Ovary (tissue), 9 donors: ENCODE measurements around the gene PRSS27. TPM values are rescaled to one million over a fixed set of nuclear protein-coding genes. Genes with fewer than 3 reads are reported as not detected.

Experiments used
- DNase-seq, 5 donors: peaks; one replicate each; pipeline ENCODE4 v3.0.0-alpha.2; 2019 to 2020
- H3K27ac ChIP-seq, 2 donors: fragments of 200-600 bp; one replicate each; pipeline versions ENCODE4 v1.5.1 to v1.8.0; 2019 to 2022
- H3K27me3 ChIP-seq: fragments of 200-600 bp; one replicate; pipeline ENCODE4 v1.8.0; 2022
- H3K36me3 ChIP-seq: fragments of 200-600 bp; sonication (generic); one replicate; pipeline ENCODE4 v1.5.1; 2019
- H3K4me1 ChIP-seq: one replicate; pipeline ENCODE4 v1.8.1; 2013; ENCODE audit warnings: mild to moderate bottlenecking, moderate library complexity; ENCODE audit not compliant: insufficient read depth
- H3K4me3 ChIP-seq: fragments of 200-600 bp; sonication (generic); one replicate; pipeline ENCODE4 v1.5.1; 2017
- H3K9me3 ChIP-seq, 2 donors: fragments of 200-600 bp in 1 of 2; sonication (generic) in 1 of 2; one replicate each; pipeline versions ENCODE4 v1.5.1 to v1.8.1; 2013 to 2019; ENCODE audit warnings: mild to moderate bottlenecking in 1 of 2, moderate library complexity in 1 of 2
- EP300 ChIP-seq: sonication (generic); formaldehyde crosslinking; IDR thresholded peaks from one replicate; pipeline ENCODE4 v1.6.1; 2017; ENCODE audit warnings: antibody characterized with exemption
- POLR2A ChIP-seq: fragments of 450-650 bp; IDR thresholded peaks from one replicate; pipeline ENCODE4 v1.6.1; 2017; ENCODE audit warnings: antibody characterized with exemption, mild to moderate bottlenecking, moderate library complexity
- WGBS, 3 donors: extraction: QIAGEN DNeasy Blood & Tissue Kit in 1 of 3; methylation state at CpG; one replicate each; pipeline versions ENCODE4 v1.1.5 to v1.1.7; 2013 to 2017; 5-methylcytosine and 5-hydroxymethylcytosine counted together
- intact Hi-C, 4 donors: fragments of 100-400 bp; cut with DNase I; formaldehyde crosslinking; loops; one replicate each; pipeline versions ENCODE4 v1.11.0 to v1.15.1; 2022 to 2023
- polyA plus RNA-seq, 2 donors: library from polyadenylated mRNA; stranded (reverse); fragments of 200-250 nt in 1 of 2; fragments of 350-450 nt in 1 of 2; fragmentation: Illumina TruSeq in 1 of 2; extraction: RNeasy Lipid Tissue Mini Kit (QIAGEN cat#74804) in 1 of 2; gene quantifications; one replicate each; pipeline ENCODE4 v1.2.3, GENCODE V29; 2013 to 2014
- total RNA-seq, 7 donors: library from RNA; depleted of rRNA in 2 of 7; stranded (reverse); fragments of >200 nt in 2 of 7; fragmentation: NEBNext Ultra II Directional in 3 of 7; extraction: Animal tissue kit (Norgen Biotek cat#: 25700) in 3 of 7; gene quantifications; one replicate each; pipeline versions ENCODE4 v1.1.0 to v1.2.4, GENCODE V29; 2016 to 2023
- TF ChIP-seq, protein P1 (sequence below), 3 donors: fragments of 450-650 bp in 2 of 3; fragments of 200-600 bp in 1 of 3; IDR thresholded peaks; one replicate each; pipeline versions ENCODE4 v1.5.1 to v1.8.0; 2016 to 2022; ENCODE audit warnings: antibody characterized with exemption in 3 of 3, mild to moderate bottlenecking in 1 of 3
- donor health status: DM: no; HTN: no; CAD: no; lungs with moderate emphysema.
- donor health status: DM: no; HTN: no; CAD: no.
- donor health status: Bipolar disorder and iron deficiency.
- donor health status: DM: yes; HTN: yes; CAD: no.
- donor health status: DM: no; HTN: no; CAD: no.
- donor health status: DM: yes; HTN: yes; CAD: no.

Gene PRSS27
- total and polyA plus RNA-seq, 9 donors, result 0.46 to 1.3 (median 1.1) TPM; not detected in 1

GRCh38 chr16:2767891-2768290 lies 47.9 kb upstream of the PRSS27 start:
- H3K27me3 ChIP-seq, result no peaks in the 10 kb centered on the region
- peaks cover 1% of the 10 kb centered on the region for H3K4me1 ChIP-seq
- TF ChIP-seq EP300 (no peak), POLR2A (no peak)
- TF ChIP-seq, protein P1, sequence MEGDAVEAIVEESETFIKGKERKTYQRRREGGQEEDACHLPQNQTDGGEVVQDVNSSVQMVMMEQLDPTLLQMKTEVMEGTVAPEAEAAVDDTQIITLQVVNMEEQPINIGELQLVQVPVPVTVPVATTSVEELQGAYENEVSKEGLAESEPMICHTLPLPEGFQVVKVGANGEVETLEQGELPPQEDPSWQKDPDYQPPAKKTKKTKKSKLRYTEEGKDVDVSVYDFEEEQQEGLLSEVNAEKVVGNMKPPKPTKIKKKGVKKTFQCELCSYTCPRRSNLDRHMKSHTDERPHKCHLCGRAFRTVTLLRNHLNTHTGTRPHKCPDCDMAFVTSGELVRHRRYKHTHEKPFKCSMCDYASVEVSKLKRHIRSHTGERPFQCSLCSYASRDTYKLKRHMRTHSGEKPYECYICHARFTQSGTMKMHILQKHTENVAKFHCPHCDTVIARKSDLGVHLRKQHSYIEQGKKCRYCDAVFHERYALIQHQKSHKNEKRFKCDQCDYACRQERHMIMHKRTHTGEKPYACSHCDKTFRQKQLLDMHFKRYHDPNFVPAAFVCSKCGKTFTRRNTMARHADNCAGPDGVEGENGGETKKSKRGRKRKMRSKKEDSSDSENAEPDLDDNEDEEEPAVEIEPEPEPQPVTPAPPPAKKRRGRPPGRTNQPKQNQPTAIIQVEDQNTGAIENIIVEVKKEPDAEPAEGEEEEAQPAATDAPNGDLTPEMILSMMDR (IDR thresholded peaks at IDR 0.05), result no peak
- 39 to 52% (median 44%) methylated on average over 14 of the region's 14 CpGs for WGBS, 3 donors
- H3K4me3 ChIP-seq, result no peak overlapping the region
- intact Hi-C loops, result no loop called here
- H3K27ac ChIP-seq, result no peak overlapping the region
- H3K36me3 ChIP-seq, result no peaks in the 10 kb centered on the region
- no peak for DNase-seq
- no peaks in the 10 kb centered on the region for H3K9me3 ChIP-seq

DNA sequence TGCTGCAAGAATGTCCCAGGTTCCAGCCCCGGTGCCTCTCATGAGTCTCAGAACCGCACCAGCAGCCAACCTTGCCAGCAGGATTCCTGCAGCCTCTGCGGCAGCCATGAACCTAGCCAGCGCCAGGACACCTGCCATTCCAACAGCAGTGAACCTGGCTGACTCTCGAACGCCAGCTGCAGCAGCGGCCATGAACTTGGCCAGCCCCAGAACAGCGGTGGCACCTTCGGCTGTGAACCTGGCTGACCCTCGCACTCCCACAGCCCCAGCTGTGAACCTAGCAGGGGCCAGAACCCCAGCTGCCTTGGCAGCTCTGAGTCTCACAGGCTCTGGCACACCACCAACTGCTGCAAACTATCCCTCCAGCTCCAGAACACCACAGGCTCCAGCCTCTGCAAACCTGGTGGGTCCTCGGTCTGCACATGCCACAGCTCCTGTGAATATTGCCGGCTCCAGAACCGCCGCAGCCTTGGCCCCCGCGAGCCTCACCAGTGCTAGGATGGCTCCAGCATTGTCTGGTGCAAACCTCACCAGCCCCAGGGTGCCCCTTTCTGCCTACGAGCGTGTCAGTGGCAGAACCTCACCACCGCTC lies 47.2 kb upstream of the PRSS27 start:
- no peaks in the 10 kb centered on the region for H3K27me3 ChIP-seq
- H3K36me3 ChIP-seq, result no peaks in the 10 kb centered on the region
- 50 to 70% (median 55%) methylated on average over 17 to 19 of the region's 19 CpGs for WGBS, 3 donors
- TF ChIP-seq, protein P1 (IDR thresholded peaks at IDR 0.05), result no peak
- TF ChIP-seq POLR2A (no peak), EP300 (no peak)
- H3K4me3 ChIP-seq, result no peak overlapping the region
- H3K4me1 ChIP-seq, result peaks cover 1% of the 10 kb centered on the region
- intact Hi-C loops, result no loop called here
- DNase-seq, result peak in 1 of 5 donors; percentile 72
- H3K27ac ChIP-seq, result no peak overlapping the region
- no peaks in the 10 kb centered on the region for H3K9me3 ChIP-seq

- Histone ChIP-seq H3K4me1 (peaks cover 1% of the 10 kb centered on the region), H3K36me3 (no peaks in the 10 kb centered on the region)
- WGBS, 3 donors, result 92 to 96% (median 94%) methylated on average over 43 to 44 of the region's 44 CpGs
These were observed 46.6 kb upstream of the PRSS27 start for GRCh38 chr16:2766430-2767139.

DNA sequence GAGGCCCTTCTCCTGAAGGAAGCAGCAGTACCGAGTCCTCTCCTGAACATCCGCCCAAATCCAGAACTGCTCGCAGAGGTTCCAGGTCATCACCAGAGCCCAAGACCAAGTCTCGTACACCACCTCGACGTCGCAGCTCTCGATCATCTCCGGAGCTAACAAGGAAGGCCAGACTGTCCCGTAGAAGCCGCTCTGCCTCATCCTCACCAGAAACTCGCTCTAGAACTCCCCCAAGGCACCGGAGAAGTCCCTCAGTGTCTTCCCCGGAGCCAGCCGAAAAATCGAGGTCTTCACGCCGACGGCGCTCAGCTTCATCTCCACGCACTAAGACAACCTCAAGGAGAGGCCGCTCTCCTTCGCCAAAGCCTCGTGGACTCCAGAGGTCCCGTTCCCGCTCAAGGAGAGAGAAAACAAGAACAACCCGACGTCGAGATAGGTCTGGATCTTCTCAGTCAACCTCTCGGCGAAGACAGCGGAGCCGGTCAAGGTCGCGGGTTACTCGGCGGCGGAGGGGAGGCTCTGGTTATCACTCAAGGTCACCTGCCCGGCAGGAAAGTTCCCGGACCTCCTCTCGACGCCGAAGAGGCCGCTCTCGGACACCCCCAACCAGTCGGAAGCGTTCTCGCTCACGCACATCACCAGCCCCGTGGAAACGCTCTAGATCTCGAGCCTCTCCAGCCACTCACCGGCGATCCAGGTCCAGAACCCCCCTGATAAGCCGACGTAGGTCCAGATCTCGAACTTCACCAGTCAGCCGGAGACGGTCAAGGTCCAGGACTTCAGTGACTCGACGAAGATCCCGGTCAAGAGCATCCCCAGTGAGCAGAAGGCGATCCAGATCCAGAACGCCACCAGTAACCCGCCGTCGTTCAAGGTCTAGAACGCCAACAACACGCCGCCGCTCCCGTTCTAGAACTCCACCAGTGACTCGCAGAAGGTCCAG lies 45.7 kb upstream of the PRSS27 start:
- peaks cover 1% of the 10 kb centered on the region for H3K4me1 ChIP-seq
- no peak for TF ChIP-seq POLR2A
- TF ChIP-seq, protein P1 (IDR thresholded peaks at IDR 0.05), result no peak
- no peaks in the 10 kb centered on the region for H3K27me3 ChIP-seq
- no peak overlapping the region for H3K27ac ChIP-seq
- WGBS, 3 donors, result 96 to 97% (median 96%) methylated on average over 73 of the region's 73 CpGs
- intact Hi-C loops, result no loop called here
- DNase-seq, result no peak
- H3K9me3 ChIP-seq, result no peaks in the 10 kb centered on the region
- no peak overlapping the region for H3K4me3 ChIP-seq
- H3K36me3 ChIP-seq, result no peaks in the 10 kb centered on the region

More at GRCh38 chr16:2766430-2767139, 46.6 kb upstream of the PRSS27 start:
- no peak overlapping the region for H3K4me3 ChIP-seq
- H3K27ac ChIP-seq, result no peak overlapping the region
- no peaks in the 10 kb centered on the region for H3K9me3 ChIP-seq
- no peaks in the 10 kb centered on the region for H3K27me3 ChIP-seq
- no peak for TF ChIP-seq EP300
- TF ChIP-seq POLR2A, result no peak
- TF ChIP-seq, protein P1 (IDR thresholded peaks at IDR 0.05), result no peak
- intact Hi-C loops, result no loop called here
- peak in 1 of 5 donors; percentile 45 for DNase-seq
